Motor neuron (in vitro differentiated cells): Measurements from ENCODE around the gene CAST. TPM values are rescaled to one million over a fixed set of nuclear protein-coding genes. Genes with fewer than 3 reads are reported as not detected.
"Not testable (repeated sequence)": the region's sequence is repeated elsewhere in the genome, so short reads cannot be mapped to it uniquely, and the experiment has no call there.

ENCODE experiments used
- ATAC-seq, 8 experiments: fragments of 200-7000 bp; cut with Tn5 transposase; replicated peaks in 6 of 8; 2 replicates each; pipeline ENCODE4 v1.8.0; 2021; ENCODE audit warnings: mild to moderate bottlenecking in 8 of 8, moderate library complexity in 8 of 8
- H3K27ac ChIP-seq, 2 donors: fragments of 250-450 bp; sonication (Bioruptor Pico); 2 replicates each; pipeline ENCODE4 v1.9.0; 2021; ENCODE audit warnings: antibody characterized with exemption in 2 of 2, mild to moderate bottlenecking in 2 of 2, moderate library complexity in 1 of 2
- H3K4me1 ChIP-seq, 2 donors: fragments of 250-450 bp; sonication (Bioruptor Pico); replicated peaks in 1 of 2; 2 replicates each; pipeline ENCODE4 v1.6.1; 2021; ENCODE audit warnings: antibody characterized with exemption in 2 of 2, mild to moderate bottlenecking in 2 of 2, moderate library complexity in 1 of 2
- H3K4me3 ChIP-seq, 5 donors: fragments of 250-450 bp; sonication (Bioruptor Pico); 2 replicates each; pipeline ENCODE4 v1.9.0; 2021; ENCODE audit warnings: antibody characterized with exemption in 5 of 5, mild to moderate bottlenecking in 5 of 5, moderate library complexity in 4 of 5
- whole genome bisulfite sequencing, 10 experiments: fragments of 450-650 bp; shearing (Covaris generic); methylation state at CpG; one replicate each; pipeline ENCODE4 v1.0.0; 2022; 5-methylcytosine and 5-hydroxymethylcytosine counted together
- in situ Hi-C, 9 experiments: fragments of 400-800 bp; cut with MboI; loops; one replicate each; pipeline ENCODE4 v1.15.0; 2021; ENCODE audit warnings: low sequenced_read_pairs in 9 of 9, low pct_unique_long_range_greater_than_20kb in 2 of 9; ENCODE audit not compliant: unreplicated experiment in 9 of 9
- total RNA-seq, 8 experiments: library from RNA; unstranded; fragments of 300-600 nt; gene quantifications; 2 replicates each; pipeline versions ENCODE4 v1.2.3 to v1.2.4, GENCODE V29; 2022

Gene CAST
- total RNA-seq, 8 experiments from 2014 or later: 18.3 to 104 (median 41.3) TPM

GRCh38 chr5:96729156-96729555, 67.0 kb downstream of the CAST start:
- in situ Hi-C loops: loop anchor here in 2 of 9 experiments (25.0 kb wide), 2 partner anchors 117 to 433 kb away; no protein-coding TSS in a partner anchor
- H3K4me1 ChIP-seq: peaks cover 8 to 10% of the 10 kb centered on the region in 2 donors
- no peak overlapping the region for H3K4me3 ChIP-seq
- no peak overlapping the region for H3K27ac ChIP-seq
- no peak for ATAC-seq

DNA sequence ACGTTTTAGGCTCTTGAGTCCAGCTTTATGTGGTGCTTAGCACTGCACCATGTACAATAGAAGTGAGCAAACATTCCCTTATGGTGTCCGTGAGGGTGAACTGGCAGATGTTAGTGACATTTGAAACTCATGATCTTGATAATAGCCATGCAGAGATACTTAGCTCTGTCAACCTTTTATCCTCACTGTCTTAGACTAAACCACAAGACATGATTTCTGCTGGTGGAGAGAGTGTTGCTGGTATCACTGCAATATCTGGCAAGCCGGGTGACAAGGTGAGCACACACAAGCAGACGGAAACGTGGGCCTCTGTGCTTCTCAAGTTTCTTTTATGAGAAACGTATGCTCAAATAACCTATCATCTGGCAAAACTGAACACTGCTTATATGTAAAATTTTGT, 68.4 kb downstream of the CAST start:
- no peak for ATAC-seq
- 67 to 100% (median 96%) methylated on average over 1 to 4 of the region's 6 CpGs; no CpG with 5 or more reads in 1 of the 10 experiments for WGBS, 10 experiments

DNA sequence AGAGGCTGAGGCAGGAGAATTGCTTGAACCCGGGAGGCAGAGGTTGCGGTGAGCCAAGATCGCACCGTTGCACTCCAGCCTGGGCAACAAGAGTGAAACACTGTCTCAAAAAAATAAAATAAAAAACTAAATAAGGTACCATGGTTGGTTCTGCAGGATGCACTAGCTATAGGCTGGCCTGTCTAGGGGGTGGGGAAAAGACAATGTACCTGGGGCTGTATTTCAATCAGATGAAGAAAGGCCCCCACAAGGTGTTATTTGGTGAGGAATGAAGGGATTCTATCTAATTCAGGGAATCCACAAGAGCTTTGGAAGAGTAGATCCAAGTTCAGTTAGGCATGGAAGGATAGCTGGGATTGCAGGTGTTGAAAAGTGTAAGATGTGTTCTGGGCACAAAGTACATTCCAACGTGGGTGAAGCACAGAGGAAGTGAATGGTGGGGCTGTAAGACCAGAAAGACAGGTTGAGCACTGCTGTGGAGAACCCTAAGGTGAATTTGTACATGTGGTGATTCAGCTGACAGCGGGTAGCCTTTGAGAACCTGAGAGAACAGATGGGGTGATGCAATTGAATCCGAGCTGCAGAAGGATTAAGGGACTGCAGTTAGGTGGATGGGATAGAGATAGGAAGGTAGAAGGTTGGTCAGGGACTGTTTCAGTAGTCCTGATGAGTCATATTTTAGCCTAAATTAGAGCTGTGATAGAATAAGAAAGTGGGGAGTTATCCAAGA, 71.8 kb downstream of the CAST start:
- 0 to 100% (median 73%) methylated on average over 1 to 7 of the region's 7 CpGs; no CpG with 5 or more reads in 2 of the 10 experiments for WGBS, 10 experiments
- no peak for ATAC-seq
- H3K27ac ChIP-seq: no peak overlapping the region
- in situ Hi-C loops: loop anchor here in 2 of 9 experiments (25.0 kb wide), 2 partner anchors 122 to 428 kb away; no protein-coding TSS in a partner anchor
- H3K4me3 ChIP-seq: no peak overlapping the region
- no peaks in the 10 kb centered on the region for H3K4me1 ChIP-seq

More for the DNA sequence above, 68.4 kb downstream of the CAST start:
- Histone ChIP-seq H3K4me1 (peaks cover 8 to 10% of the 10 kb centered on the region in 2 donors), H3K27ac (no peak overlapping the region), H3K4me3 (no peak overlapping the region)
- in situ Hi-C loops: loop anchor here in 2 of 9 experiments (25.0 kb wide), 2 partner anchors 118 to 432 kb away; no protein-coding TSS in a partner anchor

DNA sequence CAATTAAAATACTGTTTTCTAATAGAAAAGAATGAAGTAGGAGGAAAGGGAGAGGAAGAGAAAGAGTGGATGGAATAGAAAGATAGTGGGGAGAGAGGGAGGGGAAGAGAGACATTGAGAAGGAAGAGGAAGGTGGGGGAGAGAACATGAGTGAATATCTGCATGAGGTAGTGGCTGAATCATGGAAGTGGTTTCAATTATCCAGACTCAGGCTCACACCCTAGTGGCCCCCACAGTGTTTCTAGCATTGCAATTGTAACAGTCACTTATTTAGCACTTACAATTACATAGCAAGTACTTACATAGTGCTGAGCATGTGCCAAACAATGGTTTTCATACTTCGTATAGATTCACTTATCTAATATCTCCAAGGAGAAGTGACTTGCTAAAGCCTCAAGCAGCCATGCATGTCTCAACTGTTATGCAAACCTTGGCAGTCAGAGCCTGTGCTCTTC, 72.7 kb downstream of the CAST start:
- in situ Hi-C loops: loop anchor here in 2 of 9 experiments (25.0 kb wide), 2 partner anchors 123 to 427 kb away; no protein-coding TSS in a partner anchor
- Histone ChIP-seq H3K27ac (no peak overlapping the region), H3K4me1 (no peaks in the 10 kb centered on the region), H3K4me3 (no peak overlapping the region)
- ATAC-seq: peak in 2 of 8 experiments; percentile 94 to 96
- 13 to 91% (median 53%) methylated on average over 1 of the region's 1 CpG; no CpG with 5 or more reads in 2 of the 10 experiments for WGBS, 10 experiments

DNA sequence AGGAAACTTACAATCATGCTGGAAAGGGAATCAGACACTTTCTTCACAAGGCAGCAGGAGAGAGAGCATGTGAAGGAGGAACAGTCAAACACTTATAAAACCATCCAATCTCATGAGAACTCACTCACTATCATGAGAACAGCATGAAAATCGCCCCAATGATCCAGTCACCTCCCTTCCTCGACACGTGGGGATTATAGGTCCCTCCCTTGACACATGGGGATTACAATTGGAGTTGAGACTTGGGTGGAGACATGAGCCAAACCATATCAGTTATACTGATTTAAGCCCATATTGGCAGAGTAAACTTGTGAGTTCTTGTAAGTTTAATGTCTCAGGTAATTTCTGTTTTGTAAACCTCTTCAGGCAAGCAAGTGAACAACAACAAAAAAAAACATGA, 74.8 kb downstream of the CAST start:
- Histone ChIP-seq H3K4me3 (no peak overlapping the region), H3K4me1 (peaks cover 0 to 4% of the 10 kb centered on the region in 2 donors), H3K27ac (no peak overlapping the region)
- no peak for ATAC-seq
- in situ Hi-C loops: loop anchor here in 2 of 9 experiments (25.0 kb wide), 2 partner anchors 125 to 425 kb away; no protein-coding TSS in a partner anchor
- WGBS, 10 experiments: 65 to 89% (median 80%) methylated on average over 1 to 3 of the region's 3 CpGs; no CpG with 5 or more reads in 5 of the 10 experiments

DNA sequence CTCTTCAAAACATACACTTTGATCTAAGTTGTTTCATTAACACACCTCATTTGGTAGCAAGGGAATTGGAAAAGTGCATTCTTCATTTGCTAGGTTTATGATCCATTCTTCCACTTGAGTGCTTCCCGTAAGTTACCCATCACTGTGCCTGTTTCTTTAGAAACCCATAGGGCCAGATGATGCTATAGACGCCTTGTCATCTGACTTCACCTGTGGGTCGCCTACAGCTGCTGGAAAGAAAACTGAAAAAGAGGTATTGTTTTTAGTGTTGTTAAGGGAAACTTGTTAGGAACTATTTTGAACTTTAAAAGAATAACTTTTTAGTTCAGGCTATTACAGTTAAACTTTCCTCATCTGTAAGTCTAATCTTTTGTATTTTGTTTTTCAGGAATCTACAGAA, 78.9 kb downstream of the CAST start:
- 83 to 100% (median 89%) methylated on average over 1 to 3 of the region's 3 CpGs; no CpG with 5 or more reads in 1 of the 10 experiments for WGBS, 10 experiments
- in situ Hi-C loops: loop anchor here in 2 of 9 experiments (25.0 kb wide), 2 partner anchors 129 to 421 kb away; no protein-coding TSS in a partner anchor
- no peak overlapping the region for H3K27ac ChIP-seq

DNA sequence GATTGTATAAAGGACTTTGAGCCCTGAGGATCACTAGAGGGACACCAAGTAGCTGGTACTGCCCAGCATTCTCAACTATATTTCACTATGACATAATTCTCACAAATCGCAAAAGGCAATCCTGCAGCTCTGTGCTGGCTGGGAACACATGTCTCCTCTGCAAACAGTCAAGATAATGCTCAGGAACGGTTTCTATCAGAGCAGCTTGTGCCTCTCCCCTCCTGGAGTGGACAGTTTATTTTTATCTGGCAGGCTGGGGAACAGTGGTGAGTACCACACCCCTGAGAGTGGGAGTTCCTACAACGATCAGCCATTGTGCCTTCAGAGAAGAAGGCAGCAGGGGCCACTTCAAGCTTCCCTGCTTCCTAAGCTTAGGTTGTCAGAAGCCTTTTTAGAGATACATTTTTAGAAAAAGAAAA, 79.7 kb downstream of the CAST start:
- ATAC-seq: peak in 7 of 8 experiments; percentile 20 to 85 (median 72)
- 8 to 87% (median 25%) methylated on average over 1 to 2 of the region's 3 CpGs; no CpG with 5 or more reads in 3 of the 10 experiments for WGBS, 10 experiments
- Histone ChIP-seq H3K27ac (no peak overlapping the region), H3K4me1 (peaks cover 0 to 8% of the 10 kb centered on the region in 2 donors), H3K4me3 (no peak overlapping the region)
- in situ Hi-C loops: loop anchor here in 2 of 9 experiments (25.0 kb wide), 2 partner anchors 130 to 420 kb away; no protein-coding TSS in a partner anchor

More for the DNA sequence above, 78.9 kb downstream of the CAST start:
- Histone ChIP-seq H3K4me1 (peaks cover 0 to 8% of the 10 kb centered on the region in 2 donors), H3K4me3 (no peak overlapping the region)
- no peak for ATAC-seq

DNA sequence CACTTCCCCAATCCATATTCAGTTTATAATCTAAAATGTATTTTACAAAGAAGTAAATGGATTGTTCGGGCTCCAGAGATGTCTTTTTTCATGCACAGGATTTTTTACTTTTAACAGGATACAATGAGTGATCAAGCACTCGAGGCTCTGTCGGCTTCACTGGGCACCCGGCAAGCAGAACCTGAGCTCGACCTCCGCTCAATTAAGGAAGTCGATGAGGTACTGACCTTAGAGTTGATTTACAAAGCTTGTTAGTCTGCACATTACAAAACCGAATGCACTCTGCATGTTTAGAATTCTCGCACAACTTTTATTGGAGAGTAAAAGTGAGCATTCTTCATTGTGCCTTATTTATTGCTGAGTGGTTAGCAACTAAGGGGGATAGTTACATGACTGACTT, 80.4 kb downstream of the CAST start:
- in situ Hi-C loops: loop anchor here in 2 of 9 experiments (25.0 kb wide), 2 partner anchors 130 to 420 kb away; no protein-coding TSS in a partner anchor
- H3K27ac ChIP-seq: no peak overlapping the region
- ATAC-seq: no peak
- 0 to 90% (median 61%) methylated on average over 1 to 9 of the region's 9 CpGs for WGBS, 10 experiments
- H3K4me1 ChIP-seq: peaks cover 0 to 8% of the 10 kb centered on the region in 2 donors
- H3K4me3 ChIP-seq: no peak overlapping the region

DNA sequence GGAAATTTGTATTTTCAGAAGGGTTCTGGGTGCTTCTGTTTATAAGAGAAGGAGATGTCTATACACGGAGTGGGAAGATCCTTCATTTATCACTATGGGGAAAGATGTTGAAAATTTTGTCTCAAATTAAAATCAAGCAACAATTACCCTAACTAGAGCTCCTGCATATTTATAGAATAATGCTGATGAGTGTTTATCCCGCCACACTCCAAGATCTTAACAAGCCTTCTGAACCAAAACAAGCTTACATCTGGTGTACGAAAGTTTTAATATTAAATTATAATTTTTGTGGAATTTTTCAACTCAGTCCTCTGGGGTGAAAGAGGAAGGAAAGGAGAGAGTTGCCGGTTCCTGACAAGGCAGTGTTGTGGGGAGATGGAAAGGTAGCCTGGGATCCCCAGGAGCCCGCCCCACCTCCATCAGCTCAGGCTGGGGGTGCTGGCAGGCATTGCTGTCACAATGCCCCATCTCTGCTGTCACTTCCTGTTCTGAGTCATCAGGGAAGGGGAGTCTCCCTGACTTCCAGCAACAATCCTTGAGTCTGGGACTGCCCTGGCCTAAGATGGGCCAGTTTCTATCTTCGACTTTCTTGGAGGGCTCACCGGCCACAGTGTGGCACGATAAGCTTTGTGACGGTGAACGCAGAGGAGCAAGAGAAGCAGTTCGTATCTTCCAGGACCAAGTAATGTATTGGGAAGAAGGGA, 81.0 kb downstream of the CAST start:
- in situ Hi-C loops: loop anchor here in 2 of 9 experiments (25.0 kb wide), 2 partner anchors 131 to 419 kb away; no protein-coding TSS in a partner anchor
- peaks cover 0 to 8% of the 10 kb centered on the region in 2 donors for H3K4me1 ChIP-seq
- no peak overlapping the region for H3K4me3 ChIP-seq
- ATAC-seq: peak in 4 of 8 experiments; percentile 25 to 72 (median 38)
- H3K27ac ChIP-seq: no peak overlapping the region
- WGBS, 10 experiments: 32 to 100% (median 74%) methylated on average over 1 to 8 of the region's 11 CpGs

DNA sequence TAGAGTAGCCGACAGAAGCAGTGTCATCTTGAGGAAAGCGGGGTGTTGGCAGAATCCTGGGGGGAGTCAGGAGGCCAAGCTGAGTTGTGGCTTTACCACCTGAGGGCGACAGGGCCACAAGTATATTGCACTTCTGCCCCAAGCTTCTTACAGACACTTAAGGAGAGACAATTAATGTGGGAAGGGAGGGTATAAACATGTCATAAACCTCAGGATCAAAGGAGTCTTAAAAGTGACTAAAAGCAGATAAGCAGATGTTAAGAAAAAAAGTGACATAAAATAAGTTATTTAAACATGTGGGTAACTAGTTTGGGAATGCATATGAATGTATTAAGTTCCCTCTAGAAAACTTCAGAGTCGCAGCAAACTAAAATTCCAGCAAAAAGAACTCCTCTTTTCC, 81.6 kb downstream of the CAST start:
- Histone ChIP-seq H3K4me3 (no peak overlapping the region), H3K4me1 (peaks cover 0 to 8% of the 10 kb centered on the region in 2 donors), H3K27ac (no peak overlapping the region)
- no peak for ATAC-seq
- in situ Hi-C loops: loop anchor here in 2 of 9 experiments (25.0 kb wide), 2 partner anchors 132 to 418 kb away; no protein-coding TSS in a partner anchor
- 76 to 100% (median 95%) methylated on average over 1 to 4 of the region's 4 CpGs for WGBS, 10 experiments

DNA sequence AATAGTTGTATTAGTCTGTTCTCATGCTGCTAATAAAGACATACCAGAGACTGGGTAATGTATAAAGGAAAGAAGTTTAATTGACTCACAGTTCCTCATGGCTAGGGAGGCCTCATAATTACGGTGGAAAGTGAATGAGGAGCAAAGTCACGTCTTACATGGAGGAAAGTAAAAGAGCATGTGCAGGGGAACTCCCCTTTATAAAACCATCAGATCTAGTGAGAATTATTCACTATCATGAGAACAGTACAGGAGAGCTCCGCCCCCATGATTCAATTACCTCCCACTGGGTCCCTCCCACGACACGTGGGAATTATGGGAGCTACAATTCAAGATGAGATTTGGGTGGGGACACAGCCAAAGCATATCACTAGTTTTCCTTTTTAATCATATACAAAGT, 82.0 kb downstream of the CAST start:
- not testable (repeated sequence) for ATAC-seq, H3K4me3 ChIP-seq, H3K4me1 ChIP-seq, H3K27ac ChIP-seq
- 75 to 100% (median 96%) methylated on average over 1 to 4 of the region's 5 CpGs for WGBS, 10 experiments
- in situ Hi-C loops: loop anchor here in 2 of 9 experiments (25.0 kb wide), 2 partner anchors 132 to 418 kb away; no protein-coding TSS in a partner anchor

DNA sequence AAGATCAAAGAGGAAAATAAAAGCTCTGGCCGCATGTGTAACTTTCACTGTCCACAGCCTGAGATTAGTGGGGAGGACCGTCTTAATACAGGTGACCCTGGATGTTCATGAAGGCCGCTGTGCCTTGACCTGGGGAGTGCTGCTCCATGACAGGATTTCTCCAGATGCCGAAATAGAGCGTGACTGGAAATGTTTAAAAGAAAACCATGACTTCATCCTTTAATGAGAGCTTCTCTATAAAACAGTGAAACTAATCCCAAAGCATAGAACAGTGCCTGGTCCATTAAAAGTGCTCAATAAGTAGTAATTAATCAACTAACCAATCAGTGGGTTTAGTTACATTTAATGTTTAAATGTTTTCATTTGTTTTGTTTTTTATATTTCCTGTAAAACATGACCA, 82.8 kb downstream of the CAST start:
- WGBS, 10 experiments: 75 to 100% (median 95%) methylated on average over 1 to 5 of the region's 5 CpGs; no CpG with 5 or more reads in 2 of the 10 experiments
- ATAC-seq: no peak
- H3K4me1 ChIP-seq: peaks cover 0 to 8% of the 10 kb centered on the region in 2 donors
- H3K27ac ChIP-seq: no peak overlapping the region
- in situ Hi-C loops: loop anchor here in 2 of 9 experiments (25.0 kb wide), 2 partner anchors 133 to 417 kb away; no protein-coding TSS in a partner anchor
- H3K4me3 ChIP-seq: no peak overlapping the region
